HepG2 (cell line): Measurements from ENCODE around the gene GSDMA. TPM values are rescaled to one million over a fixed set of nuclear protein-coding genes. Genes with fewer than 3 reads are reported as not detected.

Experiments
- NFE2L2 ChIP-seq: fragments of 150-350 bp; IDR thresholded peaks from 2 replicates; pipeline ENCODE4 v1.6.1; 2014; ENCODE audit warnings: low read length
- PCBP2 ChIP-seq: fragments of 200-400 bp; formaldehyde crosslinking; optimal IDR thresholded peaks from 2 replicates; pipeline ENCODE3; 2018; ENCODE audit warnings: low read length, low read depth; ENCODE audit not compliant: poor library complexity, severe bottlenecking
- REL ChIP-seq: sonication (generic); formaldehyde crosslinking; conservative IDR thresholded peaks from 2 replicates; pipeline ENCODE4 v1.8.0; 2022; ENCODE audit warnings: mild to moderate bottlenecking, missing genetic modification reagents, moderate library complexity
- TOPORS ChIP-seq: sonication (generic); formaldehyde crosslinking; IDR thresholded peaks from 2 replicates; pipeline ENCODE4 v1.8.0; 2023; ENCODE audit warnings: mild to moderate bottlenecking, missing genetic modification reagents
- U2AF1 ChIP-seq: fragments of 200-400 bp; formaldehyde crosslinking; optimal IDR thresholded peaks from 2 replicates; pipeline ENCODE3; 2017; ENCODE audit warnings: mild to moderate bottlenecking, low read depth, low read length
- ZKSCAN8 ChIP-seq: IDR thresholded peaks from 2 replicates; pipeline ENCODE4 v1.6.1; 2016; ENCODE audit warnings: borderline replicate concordance, missing genetic modification reagents, missing compliant biosample characterization
- ZNF274 ChIP-seq: sonication (generic); formaldehyde crosslinking; IDR thresholded peaks from 2 replicates; pipeline ENCODE4 v1.5.1; 2020; ENCODE audit warnings: mild to moderate bottlenecking, missing genetic modification reagents
- ZNF331 ChIP-seq: sonication (generic); formaldehyde crosslinking; IDR thresholded peaks from 2 replicates; pipeline ENCODE4 v1.4.0; 2020; ENCODE audit warnings: missing genetic modification reagents
- ZNF446 ChIP-seq: sonication (generic); formaldehyde crosslinking; IDR thresholded peaks from 2 replicates; pipeline ENCODE4 v1.5.0; 2020; ENCODE audit warnings: mild to moderate bottlenecking, missing genetic modification reagents
- ZNF644 ChIP-seq: IDR thresholded peaks from 2 replicates; pipeline ENCODE4 v1.6.1; 2016; ENCODE audit warnings: low read depth
- polyA plus RNA-seq, 8 experiments: library from polyadenylated mRNA; depleted of rRNA in 3 of 8; stranded (reverse) in 7 of 8; unstranded in 1 of 8; fragments of >200 nt; fragmentation: Illumina TruSeq in 4 of 8; extraction: Trizol in 4 of 8; gene quantifications; 2 replicates each; pipeline versions ENCODE4 v1.2.1 to v1.2.3, GENCODE V29; 2011 to 2016; ENCODE audit warnings: low read depth in 4 of 8, missing spikeins in 1 of 8, mixed read lengths in 1 of 8; ENCODE audit not compliant: insufficient read depth in 1 of 8
- total RNA-seq, 5 experiments: library from RNA; depleted of rRNA; stranded (reverse); fragments of >200 nt; fragmentation: Illumina TruSeq; extraction: Trizol; gene quantifications; 2 replicates each; pipeline ENCODE4 v1.2.3, GENCODE V29; 2016; ENCODE audit warnings: low read depth in 1 of 5
- TF ChIP-seq, protein P1 (sequence below): sonication (generic); formaldehyde crosslinking; IDR thresholded peaks from 2 replicates; pipeline ENCODE4 v1.5.0; 2020; ENCODE audit warnings: missing genetic modification reagents
- TF ChIP-seq, protein P2 (sequence below): sonication (generic); formaldehyde crosslinking; IDR thresholded peaks from 2 replicates; pipeline ENCODE4 v1.4.0; 2020; ENCODE audit warnings: missing genetic modification reagents
- TF ChIP-seq, protein P3 (sequence below): sonication (generic); formaldehyde crosslinking; IDR thresholded peaks from 2 replicates; pipeline ENCODE4 v1.4.0; 2020; ENCODE audit warnings: missing genetic modification reagents
- TF ChIP-seq, protein P4 (sequence below): sonication (generic); formaldehyde crosslinking; IDR thresholded peaks from 2 replicates; pipeline ENCODE4 v1.5.1; 2020; ENCODE audit warnings: mild to moderate bottlenecking, missing genetic modification reagents, moderate library complexity

GSDMA gene
- total and polyA plus RNA-seq, 2 of the 13 experiments (the other 11 are each of a cell fraction or from before 2014, with no cell fraction given), result not detected

DNA sequence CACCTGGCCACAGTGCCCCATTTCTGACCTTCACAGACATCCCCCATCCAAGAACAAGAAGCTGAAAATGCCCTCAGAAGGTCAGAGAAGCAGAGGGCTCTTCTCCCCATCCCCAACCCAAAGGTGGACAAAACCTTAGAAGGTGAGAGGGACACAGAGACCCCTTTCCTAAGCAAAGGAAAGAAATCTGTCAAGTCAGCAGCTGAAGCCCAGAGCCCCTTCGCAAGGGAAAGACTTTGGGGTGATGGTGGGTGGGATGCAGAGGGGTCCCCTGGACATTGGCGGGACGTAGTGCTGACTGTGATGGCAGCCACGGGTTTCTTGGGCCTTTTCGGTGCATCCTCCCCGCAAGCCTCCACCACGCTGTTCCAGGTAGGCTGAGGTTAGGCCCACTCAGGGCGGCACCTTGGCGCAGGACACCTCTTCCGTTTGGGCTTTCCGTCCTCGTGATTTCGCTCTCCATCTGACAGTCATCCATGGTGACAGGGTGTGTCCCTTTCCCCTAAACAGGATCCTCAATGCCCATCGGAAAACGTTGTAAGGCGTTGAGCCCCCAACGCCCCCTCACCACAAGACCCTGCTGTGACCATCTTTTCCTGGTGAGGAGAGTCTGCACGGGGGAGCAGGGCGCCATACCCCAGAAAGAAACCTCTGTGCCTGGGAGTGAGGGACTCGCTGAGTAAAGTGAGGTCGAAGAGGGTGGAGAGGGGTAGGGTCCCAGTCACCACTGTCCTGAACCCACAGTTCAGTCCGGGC lies 10.7 kb upstream of the GSDMA start (continued):
- TF ChIP-seq U2AF1 (no peak), NFE2L2 (no peak), ZNF644 (CRISPR knock-in tag) (no peak), PCBP2 (no peak), ZNF331 (no peak), REL (CRISPR knock-in tag) (no peak), TOPORS (CRISPR knock-in tag) (no peak), ZKSCAN8 (CRISPR knock-in tag) (no peak), ZNF274 (CRISPR knock-in tag) (peak; percentile 64; the same call in 1 of the 2 replicates), ZNF446 (CRISPR knock-in tag) (no peak)
- TF ChIP-seq, protein P1, sequence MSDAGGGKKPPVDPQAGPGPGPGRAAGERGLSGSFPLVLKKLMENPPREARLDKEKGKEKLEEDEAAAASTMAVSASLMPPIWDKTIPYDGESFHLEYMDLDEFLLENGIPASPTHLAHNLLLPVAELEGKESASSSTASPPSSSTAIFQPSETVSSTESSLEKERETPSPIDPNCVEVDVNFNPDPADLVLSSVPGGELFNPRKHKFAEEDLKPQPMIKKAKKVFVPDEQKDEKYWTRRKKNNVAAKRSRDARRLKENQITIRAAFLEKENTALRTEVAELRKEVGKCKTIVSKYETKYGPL (CRISPR knock-in tag), result no peak
- TF ChIP-seq, protein P2, sequence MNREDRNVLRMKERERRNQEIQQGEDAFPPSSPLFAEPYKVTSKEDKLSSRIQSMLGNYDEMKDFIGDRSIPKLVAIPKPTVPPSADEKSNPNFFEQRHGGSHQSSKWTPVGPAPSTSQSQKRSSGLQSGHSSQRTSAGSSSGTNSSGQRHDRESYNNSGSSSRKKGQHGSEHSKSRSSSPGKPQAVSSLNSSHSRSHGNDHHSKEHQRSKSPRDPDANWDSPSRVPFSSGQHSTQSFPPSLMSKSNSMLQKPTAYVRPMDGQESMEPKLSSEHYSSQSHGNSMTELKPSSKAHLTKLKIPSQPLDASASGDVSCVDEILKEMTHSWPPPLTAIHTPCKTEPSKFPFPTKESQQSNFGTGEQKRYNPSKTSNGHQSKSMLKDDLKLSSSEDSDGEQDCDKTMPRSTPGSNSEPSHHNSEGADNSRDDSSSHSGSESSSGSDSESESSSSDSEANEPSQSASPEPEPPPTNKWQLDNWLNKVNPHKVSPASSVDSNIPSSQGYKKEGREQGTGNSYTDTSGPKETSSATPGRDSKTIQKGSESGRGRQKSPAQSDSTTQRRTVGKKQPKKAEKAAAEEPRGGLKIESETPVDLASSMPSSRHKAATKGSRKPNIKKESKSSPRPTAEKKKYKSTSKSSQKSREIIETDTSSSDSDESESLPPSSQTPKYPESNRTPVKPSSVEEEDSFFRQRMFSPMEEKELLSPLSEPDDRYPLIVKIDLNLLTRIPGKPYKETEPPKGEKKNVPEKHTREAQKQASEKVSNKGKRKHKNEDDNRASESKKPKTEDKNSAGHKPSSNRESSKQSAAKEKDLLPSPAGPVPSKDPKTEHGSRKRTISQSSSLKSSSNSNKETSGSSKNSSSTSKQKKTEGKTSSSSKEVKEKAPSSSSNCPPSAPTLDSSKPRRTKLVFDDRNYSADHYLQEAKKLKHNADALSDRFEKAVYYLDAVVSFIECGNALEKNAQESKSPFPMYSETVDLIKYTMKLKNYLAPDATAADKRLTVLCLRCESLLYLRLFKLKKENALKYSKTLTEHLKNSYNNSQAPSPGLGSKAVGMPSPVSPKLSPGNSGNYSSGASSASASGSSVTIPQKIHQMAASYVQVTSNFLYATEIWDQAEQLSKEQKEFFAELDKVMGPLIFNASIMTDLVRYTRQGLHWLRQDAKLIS (CRISPR knock-in tag), result no peak
- TF ChIP-seq, protein P3, sequence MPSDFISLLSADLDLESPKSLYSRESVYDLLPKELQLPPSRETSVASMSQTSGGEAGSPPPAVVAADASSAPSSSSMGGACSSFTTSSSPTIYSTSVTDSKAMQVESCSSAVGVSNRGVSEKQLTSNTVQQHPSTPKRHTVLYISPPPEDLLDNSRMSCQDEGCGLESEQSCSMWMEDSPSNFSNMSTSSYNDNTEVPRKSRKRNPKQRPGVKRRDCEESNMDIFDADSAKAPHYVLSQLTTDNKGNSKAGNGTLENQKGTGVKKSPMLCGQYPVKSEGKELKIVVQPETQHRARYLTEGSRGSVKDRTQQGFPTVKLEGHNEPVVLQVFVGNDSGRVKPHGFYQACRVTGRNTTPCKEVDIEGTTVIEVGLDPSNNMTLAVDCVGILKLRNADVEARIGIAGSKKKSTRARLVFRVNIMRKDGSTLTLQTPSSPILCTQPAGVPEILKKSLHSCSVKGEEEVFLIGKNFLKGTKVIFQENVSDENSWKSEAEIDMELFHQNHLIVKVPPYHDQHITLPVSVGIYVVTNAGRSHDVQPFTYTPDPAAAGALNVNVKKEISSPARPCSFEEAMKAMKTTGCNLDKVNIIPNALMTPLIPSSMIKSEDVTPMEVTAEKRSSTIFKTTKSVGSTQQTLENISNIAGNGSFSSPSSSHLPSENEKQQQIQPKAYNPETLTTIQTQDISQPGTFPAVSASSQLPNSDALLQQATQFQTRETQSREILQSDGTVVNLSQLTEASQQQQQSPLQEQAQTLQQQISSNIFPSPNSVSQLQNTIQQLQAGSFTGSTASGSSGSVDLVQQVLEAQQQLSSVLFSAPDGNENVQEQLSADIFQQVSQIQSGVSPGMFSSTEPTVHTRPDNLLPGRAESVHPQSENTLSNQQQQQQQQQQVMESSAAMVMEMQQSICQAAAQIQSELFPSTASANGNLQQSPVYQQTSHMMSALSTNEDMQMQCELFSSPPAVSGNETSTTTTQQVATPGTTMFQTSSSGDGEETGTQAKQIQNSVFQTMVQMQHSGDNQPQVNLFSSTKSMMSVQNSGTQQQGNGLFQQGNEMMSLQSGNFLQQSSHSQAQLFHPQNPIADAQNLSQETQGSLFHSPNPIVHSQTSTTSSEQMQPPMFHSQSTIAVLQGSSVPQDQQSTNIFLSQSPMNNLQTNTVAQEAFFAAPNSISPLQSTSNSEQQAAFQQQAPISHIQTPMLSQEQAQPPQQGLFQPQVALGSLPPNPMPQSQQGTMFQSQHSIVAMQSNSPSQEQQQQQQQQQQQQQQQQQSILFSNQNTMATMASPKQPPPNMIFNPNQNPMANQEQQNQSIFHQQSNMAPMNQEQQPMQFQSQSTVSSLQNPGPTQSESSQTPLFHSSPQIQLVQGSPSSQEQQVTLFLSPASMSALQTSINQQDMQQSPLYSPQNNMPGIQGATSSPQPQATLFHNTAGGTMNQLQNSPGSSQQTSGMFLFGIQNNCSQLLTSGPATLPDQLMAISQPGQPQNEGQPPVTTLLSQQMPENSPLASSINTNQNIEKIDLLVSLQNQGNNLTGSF, result peak; percentile 34; the same call in 1 of the 2 replicates
- TF ChIP-seq, protein P4, sequence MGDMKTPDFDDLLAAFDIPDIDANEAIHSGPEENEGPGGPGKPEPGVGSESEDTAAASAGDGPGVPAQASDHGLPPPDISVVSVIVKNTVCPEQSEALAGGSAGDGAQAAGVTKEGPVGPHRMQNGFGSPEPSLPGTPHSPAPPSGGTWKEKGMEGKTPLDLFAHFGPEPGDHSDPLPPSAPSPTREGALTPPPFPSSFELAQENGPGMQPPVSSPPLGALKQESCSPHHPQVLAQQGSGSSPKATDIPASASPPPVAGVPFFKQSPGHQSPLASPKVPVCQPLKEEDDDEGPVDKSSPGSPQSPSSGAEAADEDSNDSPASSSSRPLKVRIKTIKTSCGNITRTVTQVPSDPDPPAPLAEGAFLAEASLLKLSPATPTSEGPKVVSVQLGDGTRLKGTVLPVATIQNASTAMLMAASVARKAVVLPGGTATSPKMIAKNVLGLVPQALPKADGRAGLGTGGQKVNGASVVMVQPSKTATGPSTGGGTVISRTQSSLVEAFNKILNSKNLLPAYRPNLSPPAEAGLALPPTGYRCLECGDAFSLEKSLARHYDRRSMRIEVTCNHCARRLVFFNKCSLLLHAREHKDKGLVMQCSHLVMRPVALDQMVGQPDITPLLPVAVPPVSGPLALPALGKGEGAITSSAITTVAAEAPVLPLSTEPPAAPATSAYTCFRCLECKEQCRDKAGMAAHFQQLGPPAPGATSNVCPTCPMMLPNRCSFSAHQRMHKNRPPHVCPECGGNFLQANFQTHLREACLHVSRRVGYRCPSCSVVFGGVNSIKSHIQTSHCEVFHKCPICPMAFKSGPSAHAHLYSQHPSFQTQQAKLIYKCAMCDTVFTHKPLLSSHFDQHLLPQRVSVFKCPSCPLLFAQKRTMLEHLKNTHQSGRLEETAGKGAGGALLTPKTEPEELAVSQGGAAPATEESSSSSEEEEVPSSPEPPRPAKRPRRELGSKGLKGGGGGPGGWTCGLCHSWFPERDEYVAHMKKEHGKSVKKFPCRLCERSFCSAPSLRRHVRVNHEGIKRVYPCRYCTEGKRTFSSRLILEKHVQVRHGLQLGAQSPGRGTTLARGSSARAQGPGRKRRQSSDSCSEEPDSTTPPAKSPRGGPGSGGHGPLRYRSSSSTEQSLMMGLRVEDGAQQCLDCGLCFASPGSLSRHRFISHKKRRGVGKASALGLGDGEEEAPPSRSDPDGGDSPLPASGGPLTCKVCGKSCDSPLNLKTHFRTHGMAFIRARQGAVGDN (CRISPR knock-in tag), result peak; percentile 25; the same call in 1 of the 2 replicates
